ENCODE data around the gene INPP5A.
"Not testable (repeated sequence)": the region's sequence is repeated elsewhere in the genome, so short reads cannot be mapped to it uniquely, and the experiment has no call there.

INPP5A gene

GRCh38 chr10:132725202-132725601, 187.6 kb downstream of the INPP5A start:
- no peak for DNase-seq (ENCODE audit: low spot score)

- DNase-seq (ENCODE audit: low spot score): no peak
Observed at GRCh38 chr10:132726194-132726593, 188.6 kb downstream of the INPP5A start.

- DNase-seq (ENCODE audit: low spot score): no peak
Observed at GRCh38 chr10:132726951-132727350, 189.4 kb downstream of the INPP5A start.

- DNase-seq (ENCODE audit: low spot score): no peak
Observed at GRCh38 chr10:132727411-132727810, 189.8 kb downstream of the INPP5A start.

- no peak for DNase-seq (ENCODE audit: low spot score)
Observed at GRCh38 chr10:132728321-132728720, 190.7 kb downstream of the INPP5A start.

GRCh38 chr10:132728741-132729140, 191.2 kb downstream of the INPP5A start:
- DNase-seq (ENCODE audit: low spot score): no peak

GRCh38 chr10:132729810-132730572, 192.4 kb downstream of the INPP5A start:
- DNase-seq (ENCODE audit: low spot score): no peak

GRCh38 chr10:132730573-132730953, 193.0 kb downstream of the INPP5A start:
- no peak for DNase-seq (ENCODE audit: low spot score)

GRCh38 chr10:132732518-132732917, 194.9 kb downstream of the INPP5A start:
- no peak for DNase-seq (ENCODE audit: low spot score)

- no peak for DNase-seq (ENCODE audit: low spot score)
Observed at GRCh38 chr10:132733926-132734325, 196.3 kb downstream of the INPP5A start.

- DNase-seq (ENCODE audit: low spot score): peak; percentile 64
Observed at GRCh38 chr10:132735341-132735775, 197.8 kb downstream of the INPP5A start.

GRCh38 chr10:132735923-132736391, 198.4 kb downstream of the INPP5A start:
- DNase-seq (ENCODE audit: low spot score): peak; percentile 88

- DNase-seq (ENCODE audit: low spot score): peak; percentile 41
Observed at GRCh38 chr10:132737390-132738048, 199.9 kb downstream of the INPP5A start.

GRCh38 chr10:132738454-132739224, 201.1 kb downstream of the INPP5A start:
- DNase-seq (ENCODE audit: low spot score): peak; percentile 95

- no peak for DNase-seq (ENCODE audit: low spot score)
Observed at GRCh38 chr10:132739225-132739613, 201.6 kb downstream of the INPP5A start.

GRCh38 chr10:132740588-132740987, 203.0 kb downstream of the INPP5A start:
- no peak for DNase-seq (ENCODE audit: low spot score)

GRCh38 chr10:132742167-132742836, 204.7 kb downstream of the INPP5A start:
- no peak for DNase-seq (ENCODE audit: low spot score)

GRCh38 chr10:132742837-132743194, 205.2 kb downstream of the INPP5A start:
- no peak for DNase-seq (ENCODE audit: low spot score)

- DNase-seq (ENCODE audit: low spot score): not testable (repeated sequence)
Observed at GRCh38 chr10:132743196-132743924, 205.8 kb downstream of the INPP5A start.

- no peak for DNase-seq (ENCODE audit: low spot score)
Observed at GRCh38 chr10:132743925-132744490, 206.4 kb downstream of the INPP5A start.

GRCh38 chr10:132744839-132745238, 207.3 kb downstream of the INPP5A start:
- no peak for DNase-seq (ENCODE audit: low spot score)

All from pons (tissue), 1 donor.